CD4-positive, alpha-beta memory T cell (primary cell): ENCODE measurements around the gene PRDX4. TPM values are rescaled to one million over a fixed set of nuclear protein-coding genes. Genes with fewer than 3 reads are reported as not detected.

Experiments used
- CTCF ChIA-PET: fragments of 350-600 bp; sonication (Branson Sonifier 250); formaldehyde crosslinking; loops from one replicate; lab custom pipeline; 2021; ENCODE audit warnings: inconsistent platforms; ENCODE audit not compliant: partially characterized antibody; lab: Charles Lee
- POLR2A ChIA-PET: fragments of 350-600 bp; sonication (Branson Sonifier 250); formaldehyde crosslinking; loops from one replicate; lab custom pipeline; 2021; ENCODE audit not compliant: partially characterized antibody; lab: Charles Lee
- DNase-seq, 5 donors: peaks; one replicate each; pipeline versions ENCODE4 v3.0.0 to v3.0.0-alpha.2; 2020 to 2022; ENCODE audit warnings: mixed read lengths in 1 of 5
- H3K27ac ChIP-seq: one replicate; pipeline ENCODE4 v1.7.0; 2013; ENCODE audit warnings: low read depth, low read length
- H3K27me3 ChIP-seq: 2 replicates; pipeline ENCODE4 v1.7.0; 2013; ENCODE audit warnings: mild to moderate bottlenecking, low read length, moderate library complexity; ENCODE audit not compliant: insufficient read depth
- H3K36me3 ChIP-seq: 2 replicates; pipeline ENCODE4 v1.7.0; 2013; ENCODE audit warnings: mild to moderate bottlenecking, low read length, moderate library complexity; ENCODE audit not compliant: insufficient read depth
- H3K4me1 ChIP-seq: 2 replicates; pipeline ENCODE4 v1.7.0; 2013; ENCODE audit warnings: mild to moderate bottlenecking, low read length, moderate library complexity; ENCODE audit not compliant: insufficient read depth
- H3K4me3 ChIP-seq, 2 donors: one replicate each; pipeline ENCODE4 v1.7.0; 2013; ENCODE audit warnings: low read length in 2 of 2, mild to moderate bottlenecking in 1 of 2
- H3K9me3 ChIP-seq, 2 donors: one replicate each; pipeline ENCODE4 v1.7.0; 2013; ENCODE audit warnings: low read length in 2 of 2, control low read depth in 1 of 2; ENCODE audit not compliant: control insufficient read depth in 1 of 2
- H3K27ac Mint-ChIP-seq, 7 donors: one replicate each; pipeline ENCODE4 v1.8.0; 2020 to 2021; ENCODE audit warnings: mixed read lengths in 7 of 7, mild to moderate bottlenecking in 6 of 7, inconsistent platforms in 3 of 7, moderate library complexity in 3 of 7
- H3K27me3 Mint-ChIP-seq, 2 donors: one replicate each; pipeline ENCODE4 v1.8.0; 2020 to 2021; ENCODE audit warnings: mixed read lengths in 2 of 2
- H3K36me3 Mint-ChIP-seq, 2 donors: one replicate each; pipeline ENCODE4 v1.8.0; 2020 to 2021; ENCODE audit warnings: mixed read lengths in 2 of 2, inconsistent platforms in 1 of 2, mild to moderate bottlenecking in 1 of 2
- H3K4me1 Mint-ChIP-seq, 4 donors: one replicate each; pipeline ENCODE4 v1.8.0; 2020 to 2021; ENCODE audit warnings: mixed read lengths in 4 of 4, mild to moderate bottlenecking in 1 of 4
- H3K4me3 Mint-ChIP-seq, 8 donors: one replicate each; pipeline ENCODE4 v1.8.0; 2020 to 2021; ENCODE audit warnings: mixed read lengths in 8 of 8, mild to moderate bottlenecking in 7 of 8, moderate library complexity in 6 of 8, inconsistent platforms in 3 of 8
- H3K9me3 Mint-ChIP-seq, 8 donors: one replicate each; pipeline ENCODE4 v1.8.0; 2020 to 2021; ENCODE audit warnings: mixed read lengths in 8 of 8, mild to moderate bottlenecking in 5 of 8, inconsistent platforms in 3 of 8, moderate library complexity in 1 of 8
- intact Hi-C: fragments of 100-400 bp; cut with micrococcal nuclease; formaldehyde crosslinking; loops from one replicate; pipeline ENCODE4 v1.15.1; 2023
- polyA plus RNA-seq, 2 donors: library from polyadenylated mRNA; unstranded; fragments of 300-500 nt; fragmentation: Illumina TruSeq; gene quantifications; one replicate each; pipeline ENCODE4 v1.2.3, GENCODE V29; 2021
- total RNA-seq, 2 experiments: library from RNA; stranded (reverse); gene quantifications; one replicate each; pipeline ENCODE4 v1.2.3, GENCODE V29; 2021

PRDX4 gene
- total and polyA plus RNA-seq, 4 experiments from 2014 or later: 13.1 to 65.5 (median 39.2) TPM

- Histone ChIP-seq H3K27ac (no peak overlapping the region), H3K9me3 (no peaks in the 10 kb centered on the region), H3K36me3 (no peaks in the 10 kb centered on the region), H3K4me1 (no peaks in the 10 kb centered on the region), H3K4me3 (no peak overlapping the region), H3K27me3 (no peaks in the 10 kb centered on the region)
- Mint-ChIP-seq H3K36me3 (no peaks in the 10 kb centered on the region), H3K4me1 (no peaks in the 10 kb centered on the region), H3K27me3 (no peaks in the 10 kb centered on the region), H3K27ac (no peak overlapping the region), H3K4me3 (no peak overlapping the region), H3K9me3 (peaks cover 0 to 1% (median 0%) of the 10 kb centered on the region in 8 donors)
- no peak for DNase-seq
- CTCF ChIA-PET: no interaction called here
- intact Hi-C loops: no loop called here
- POLR2A ChIA-PET: no interaction called here
Measured at GRCh38 chrX:23633834-23634580, 33.3 kb upstream of the PRDX4 start.

- Mint-ChIP-seq H3K27me3 (peaks cover 0 to 1% of the 10 kb centered on the region in 2 donors), H3K4me1 (no peaks in the 10 kb centered on the region), H3K36me3 (no peaks in the 10 kb centered on the region), H3K9me3 (peaks cover 0 to 11% (median 2%) of the 10 kb centered on the region in 8 donors), H3K27ac (no peak overlapping the region), H3K4me3 (no peak overlapping the region)
- no peaks in the 10 kb centered on the region for H3K36me3 ChIP-seq
- no peak overlapping the region for H3K27ac ChIP-seq
- H3K9me3 ChIP-seq: no peaks in the 10 kb centered on the region
- no peaks in the 10 kb centered on the region for H3K4me1 ChIP-seq
- no peaks in the 10 kb centered on the region for H3K27me3 ChIP-seq
- no peak overlapping the region for H3K4me3 ChIP-seq
- POLR2A ChIA-PET: no interaction called here
- intact Hi-C loops: no loop called here
- CTCF ChIA-PET: no interaction called here
- no peak for DNase-seq
Measured at GRCh38 chrX:23637187-23637586, 30.1 kb upstream of the PRDX4 start.

GRCh38 chrX:23643020-23643419, 24.3 kb upstream of the PRDX4 start:
- no peak overlapping the region for H3K27ac ChIP-seq
- H3K4me1 ChIP-seq: no peaks in the 10 kb centered on the region
- Mint-ChIP-seq H3K27me3 (peaks cover 0 to 1% of the 10 kb centered on the region in 2 donors), H3K4me3 (no peak overlapping the region), H3K9me3 (peaks cover 0 to 11% (median 2%) of the 10 kb centered on the region in 8 donors), H3K4me1 (no peaks in the 10 kb centered on the region), H3K36me3 (no peaks in the 10 kb centered on the region), H3K27ac (no peak overlapping the region)
- DNase-seq: no peak
- ChIA-PET CTCF (no interaction called here), POLR2A (no interaction called here)
- H3K27me3 ChIP-seq: no peaks in the 10 kb centered on the region
- no peak overlapping the region for H3K4me3 ChIP-seq
- no peaks in the 10 kb centered on the region for H3K36me3 ChIP-seq
- intact Hi-C loops: no loop called here
- no peaks in the 10 kb centered on the region for H3K9me3 ChIP-seq

GRCh38 chrX:23644744-23645143, 22.5 kb upstream of the PRDX4 start:
- peaks cover 0 to 7% (median under 1%) of the 10 kb centered on the region in 8 donors for H3K9me3 Mint-ChIP-seq
- ChIA-PET POLR2A (no interaction called here), CTCF (no interaction called here)
- Histone ChIP-seq H3K4me3 (no peak overlapping the region), H3K36me3 (no peaks in the 10 kb centered on the region), H3K4me1 (no peaks in the 10 kb centered on the region), H3K27ac (no peak overlapping the region), H3K27me3 (no peaks in the 10 kb centered on the region), H3K9me3 (no peaks in the 10 kb centered on the region)
- H3K27me3 Mint-ChIP-seq: no peaks in the 10 kb centered on the region
- H3K27ac Mint-ChIP-seq: no peak overlapping the region
- no peaks in the 10 kb centered on the region for H3K4me1 Mint-ChIP-seq
- H3K4me3 Mint-ChIP-seq: no peak overlapping the region
- intact Hi-C loops: no loop called here
- no peak for DNase-seq
- H3K36me3 Mint-ChIP-seq: no peaks in the 10 kb centered on the region

- H3K36me3 ChIP-seq: no peaks in the 10 kb centered on the region
- intact Hi-C loops: no loop called here
- no peaks in the 10 kb centered on the region for H3K27me3 ChIP-seq
- no peaks in the 10 kb centered on the region for H3K36me3 Mint-ChIP-seq
- no peaks in the 10 kb centered on the region for H3K9me3 ChIP-seq
- no peak overlapping the region for H3K27ac ChIP-seq
- H3K27ac Mint-ChIP-seq: peak overlapping the region in 1 of 7 donors; percentile 24
- H3K9me3 Mint-ChIP-seq: peaks cover 0 to 1% (median 0%) of the 10 kb centered on the region in 8 donors
- H3K27me3 Mint-ChIP-seq: peaks cover 0 to 1% of the 10 kb centered on the region in 2 donors
- ChIA-PET CTCF (no interaction called here), POLR2A (no interaction called here)
- H3K4me1 Mint-ChIP-seq: peaks cover 0 to 1% (median under 1%) of the 10 kb centered on the region in 4 donors
- no peak overlapping the region for H3K4me3 ChIP-seq
- H3K4me3 Mint-ChIP-seq: no peak overlapping the region
- H3K4me1 ChIP-seq: no peaks in the 10 kb centered on the region
- DNase-seq: no peak
Measured at GRCh38 chrX:23656091-23656490, 11.2 kb upstream of the PRDX4 start.

GRCh38 chrX:23656684-23657083, 10.6 kb upstream of the PRDX4 start:
- peaks cover 4% of the 10 kb centered on the region for H3K4me1 ChIP-seq
- no peak overlapping the region for H3K4me3 Mint-ChIP-seq
- H3K36me3 Mint-ChIP-seq: no peaks in the 10 kb centered on the region
- no peaks in the 10 kb centered on the region for H3K36me3 ChIP-seq
- CTCF ChIA-PET: no interaction called here
- H3K9me3 ChIP-seq: no peaks in the 10 kb centered on the region
- H3K27me3 ChIP-seq: no peaks in the 10 kb centered on the region
- peaks cover 0 to 1% (median 0%) of the 10 kb centered on the region in 8 donors for H3K9me3 Mint-ChIP-seq
- intact Hi-C loops: no loop called here
- DNase-seq: no peak
- no peak overlapping the region for H3K4me3 ChIP-seq
- POLR2A ChIA-PET: no interaction called here
- H3K27ac ChIP-seq: no peak overlapping the region
- peaks cover 0 to 1% of the 10 kb centered on the region in 2 donors for H3K27me3 Mint-ChIP-seq
- H3K4me1 Mint-ChIP-seq: peaks cover under 1 to 7% (median 4%) of the 10 kb centered on the region in 4 donors
- no peak overlapping the region for H3K27ac Mint-ChIP-seq

- POLR2A ChIA-PET: no interaction called here
- no peak overlapping the region for H3K27ac ChIP-seq
- intact Hi-C loops: no loop called here
- H3K4me3 ChIP-seq: no peak overlapping the region
- DNase-seq: no peak
- CTCF ChIA-PET: no interaction called here
- no peaks in the 10 kb centered on the region for H3K36me3 ChIP-seq
- Mint-ChIP-seq H3K36me3 (no peaks in the 10 kb centered on the region), H3K4me1 (peaks cover 9 to 21% (median 16%) of the 10 kb centered on the region in 4 donors), H3K27ac (no peak overlapping the region), H3K27me3 (no peaks in the 10 kb centered on the region), H3K9me3 (no peaks in the 10 kb centered on the region), H3K4me3 (no peak overlapping the region)
- H3K27me3 ChIP-seq: no peaks in the 10 kb centered on the region
- H3K9me3 ChIP-seq: no peaks in the 10 kb centered on the region
- H3K4me1 ChIP-seq: peaks cover 18% of the 10 kb centered on the region
Measured at GRCh38 chrX:23659339-23659738, 8.0 kb upstream of the PRDX4 start.
